Adrenal gland (tissue), 5 donors: ENCODE results near the gene RECK.

Experiments
- CTCF ChIP-seq, 6 experiments: fragments of 450-650 bp in 4 of 6; fragments of 200-600 bp in 2 of 6; sonication (generic) in 1 of 6; IDR thresholded peaks; 1 replicate in 5 of 6; 2 replicates in 1 of 6; pipeline versions ENCODE4 v1.5.1 to v1.8.0; 2016 to 2021; ENCODE audit warnings: antibody characterized with exemption in 6 of 6, mild to moderate bottlenecking in 2 of 6, moderate library complexity in 1 of 6
- POLR2A ChIP-seq, 2 donors: fragments of 450-650 bp; IDR thresholded peaks; one replicate each; pipeline ENCODE4 v1.6.1; 2017; ENCODE audit warnings: antibody characterized with exemption in 2 of 2, mild to moderate bottlenecking in 2 of 2, moderate library complexity in 1 of 2
- donor health status: DM: no; HTN: no; CAD: no.

GRCh38 chr9:36149197-36149596 lies 112.5 kb downstream of the RECK start:
- no peak for TF ChIP-seq CTCF (IDR thresholded peaks at IDR 0.05)
- no peak for TF ChIP-seq POLR2A (IDR thresholded peaks at IDR 0.05)
